ENCODE data around the gene CLDND1.
"Not testable (repeated sequence)": the region's sequence is repeated elsewhere in the genome, so short reads cannot be mapped to it uniquely, and the experiment has no call there.

CLDND1 gene

DNA sequence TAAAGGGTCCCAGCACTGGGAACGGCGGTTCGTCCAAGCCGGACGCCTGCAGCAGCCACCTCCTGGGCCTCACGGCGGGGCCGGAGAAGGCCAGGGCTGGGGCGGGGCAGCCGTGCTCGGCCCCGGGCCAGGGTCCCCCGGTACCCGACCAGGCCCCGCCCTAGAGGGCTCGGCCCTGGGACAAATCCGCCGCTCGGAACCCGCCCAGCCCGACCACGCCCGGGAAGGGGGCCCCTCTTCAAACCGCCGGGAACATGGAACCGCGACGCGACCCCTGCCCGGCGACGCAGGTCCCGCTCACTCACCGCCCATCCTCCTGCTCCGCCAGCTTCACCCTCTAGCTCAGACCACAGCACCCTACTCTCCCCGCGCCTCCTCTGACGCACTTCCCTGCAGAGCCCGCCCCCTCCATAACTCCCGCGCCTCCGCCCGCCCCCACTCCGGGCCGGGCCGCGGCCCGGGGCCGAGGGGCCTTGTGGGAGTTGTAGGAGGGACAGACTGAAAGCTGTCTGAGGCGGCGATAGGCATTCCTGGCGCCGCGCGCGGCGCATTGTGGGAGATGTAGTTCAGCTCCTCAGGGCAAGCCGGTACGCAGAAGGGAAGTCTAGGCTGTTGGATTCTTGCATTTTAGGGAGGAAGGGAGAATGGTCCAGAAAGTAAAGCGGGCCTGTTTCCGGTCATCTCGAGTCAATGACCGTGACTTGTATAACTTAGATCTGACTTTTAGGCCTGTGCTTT is at the start of gene CLDND1:
TSS of gene CLDND1 (minus strand) at position 359 of the 738 bp plus-strand sequence. CDS start 1,478 bp downstream, outside the sequence.
- peak; percentile 90 for DNase-seq (ENCODE audit: low read depth)

DNA sequence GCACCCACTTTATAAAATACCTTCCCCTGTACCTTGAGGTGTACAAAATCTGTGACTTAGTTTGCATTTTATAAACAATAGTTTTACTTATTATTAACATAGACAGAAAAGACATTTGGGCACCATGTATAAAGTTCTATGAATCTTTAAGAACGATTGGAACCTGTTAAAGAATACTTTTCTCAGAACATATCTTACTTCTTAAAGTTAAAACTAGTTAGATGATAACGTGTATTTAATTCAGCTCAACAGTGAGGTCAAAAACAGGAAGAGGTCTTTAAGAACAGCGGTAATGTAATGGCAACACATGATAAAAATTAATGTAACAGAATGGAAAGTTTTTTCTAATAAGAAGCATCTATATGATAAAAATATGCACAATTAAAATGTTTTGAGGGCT is 45.7 kb upstream of the CLDND1 start:
- DNase-seq (ENCODE audit: low read depth), result no peak

DNA sequence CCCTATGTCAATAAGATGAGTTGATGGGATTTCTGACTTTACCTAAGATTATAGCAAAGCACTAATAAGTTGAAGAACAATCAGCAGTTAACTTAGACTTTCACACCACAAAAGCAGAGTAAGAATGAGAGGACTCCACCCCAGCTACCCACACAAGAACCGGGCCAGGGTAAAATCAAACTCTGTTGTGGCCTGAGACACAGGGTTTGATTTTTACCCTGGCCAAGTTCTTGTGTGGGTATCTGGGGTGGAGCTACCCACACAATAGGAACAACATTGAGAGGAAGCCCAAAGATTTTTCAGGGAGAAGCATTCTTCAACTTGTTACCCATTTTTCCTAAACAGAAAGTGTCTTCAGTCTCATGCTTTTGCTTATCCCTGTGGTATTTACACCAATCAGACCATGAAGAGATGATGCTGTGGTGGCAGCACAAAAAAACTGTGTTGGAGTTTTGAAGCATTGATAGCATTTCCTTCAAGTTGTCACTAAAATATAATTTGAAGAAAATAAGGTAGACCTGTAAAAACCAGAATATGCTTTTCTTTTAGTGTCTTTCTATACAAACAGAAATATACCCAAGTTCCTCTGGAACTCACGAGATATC is 45.1 kb upstream of the CLDND1 start:
- no peak for DNase-seq (ENCODE audit: low read depth)

DNA sequence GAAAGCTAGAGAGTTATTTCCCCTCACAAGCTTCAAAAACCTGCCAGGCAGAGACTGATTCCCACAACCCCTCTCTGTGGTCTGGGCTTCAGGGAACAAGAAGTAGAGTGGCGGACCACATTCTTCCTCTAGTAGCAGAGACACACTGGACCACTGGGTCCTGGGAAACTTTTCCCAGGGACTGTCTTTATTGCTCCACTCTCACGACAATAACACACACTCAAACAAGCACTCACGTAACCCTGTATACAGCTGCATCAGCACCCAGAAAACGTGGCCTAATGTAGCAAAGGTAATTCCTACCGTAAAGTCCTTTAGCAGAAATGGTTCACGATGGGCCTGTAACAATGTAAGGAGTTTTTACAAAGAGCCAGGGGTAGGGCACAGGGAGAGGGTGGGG is 43.1 kb upstream of the CLDND1 start:
- no peak for DNase-seq (ENCODE audit: low read depth)

DNA sequence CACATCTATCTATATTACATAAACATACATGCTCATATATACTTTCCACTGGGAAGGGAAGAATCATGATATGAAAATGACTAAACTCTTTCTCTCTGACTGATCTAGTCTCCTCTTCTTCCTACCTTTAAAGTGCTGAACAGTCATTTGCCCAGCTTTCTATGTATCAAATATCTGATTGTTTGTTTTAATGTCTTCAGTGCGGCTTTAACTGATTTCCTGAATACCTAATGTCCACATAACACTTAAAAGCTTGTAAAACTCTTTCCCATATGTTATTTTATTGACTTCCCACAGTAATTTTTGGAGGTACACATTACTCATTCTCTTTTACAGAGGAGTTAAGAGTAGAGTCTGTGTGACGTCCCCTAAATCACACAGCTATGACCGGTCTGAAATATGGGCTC is 42.5 kb upstream of the CLDND1 start:
- no peak for DNase-seq (ENCODE audit: low read depth)

DNA sequence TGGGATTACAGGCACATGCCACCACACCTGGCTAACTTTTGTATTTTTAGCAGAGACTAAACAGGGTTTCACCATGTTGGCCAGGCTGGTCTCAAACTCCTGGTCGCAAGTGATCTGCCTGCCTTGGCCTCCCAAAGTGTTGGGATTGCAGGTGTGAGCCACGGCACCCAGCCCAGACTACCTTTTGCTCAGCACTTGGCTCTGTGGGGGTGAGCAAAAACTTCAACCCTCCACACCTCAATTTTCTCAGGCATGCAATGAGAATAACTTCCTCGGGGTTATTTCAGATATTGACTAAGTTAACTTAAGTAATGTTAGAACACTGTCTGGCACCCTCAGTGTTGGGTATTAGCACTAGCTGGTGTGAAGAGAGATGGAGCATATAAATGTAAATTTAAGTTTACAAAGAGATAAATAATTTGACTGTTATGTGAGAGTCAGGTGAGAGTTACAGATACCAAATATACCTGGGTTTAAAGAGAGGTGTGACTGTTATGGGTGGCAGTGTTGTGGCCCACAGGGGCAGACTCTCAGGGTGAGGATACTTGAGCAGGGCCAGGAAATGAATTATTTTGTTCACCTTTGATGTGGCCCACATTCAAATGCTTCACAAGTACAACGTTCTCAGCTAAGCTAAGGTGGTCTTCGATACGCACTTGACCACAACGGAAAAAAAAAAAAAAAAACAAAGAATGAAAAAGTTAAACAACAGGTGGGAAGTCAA is 41.7 kb upstream of the CLDND1 start:
- DNase-seq (ENCODE audit: low read depth), result no peak

DNA sequence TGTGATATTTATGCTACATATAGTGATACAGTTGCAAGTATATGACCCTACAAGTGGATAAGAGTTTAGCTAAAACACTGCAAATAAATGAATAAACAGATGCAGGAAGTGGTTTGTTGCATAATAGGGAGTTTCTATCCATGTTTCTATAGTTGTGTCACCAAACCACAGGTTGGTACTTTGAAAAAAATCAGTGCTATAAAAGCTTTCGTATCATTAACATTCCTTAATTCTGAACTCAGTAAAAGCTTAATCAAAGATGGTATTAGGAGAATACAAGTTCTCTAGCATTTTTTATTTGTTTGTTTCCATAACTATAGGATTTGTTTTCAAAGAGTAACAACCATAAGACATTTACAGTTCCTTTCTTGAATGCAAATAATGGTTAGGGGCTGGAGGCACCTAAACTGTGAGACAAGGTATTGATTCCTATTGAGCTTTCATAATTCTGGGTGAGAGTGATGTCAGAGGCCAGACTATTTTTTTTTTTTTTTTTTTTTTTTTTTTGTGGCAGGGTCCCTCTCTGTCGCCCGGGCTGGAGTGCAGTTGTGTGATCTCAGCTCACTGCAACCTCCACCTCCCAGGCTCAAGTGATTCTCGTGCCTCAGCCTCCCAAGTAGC is 41.1 kb upstream of the CLDND1 start:
- DNase-seq (ENCODE audit: low read depth), result no peak

DNA sequence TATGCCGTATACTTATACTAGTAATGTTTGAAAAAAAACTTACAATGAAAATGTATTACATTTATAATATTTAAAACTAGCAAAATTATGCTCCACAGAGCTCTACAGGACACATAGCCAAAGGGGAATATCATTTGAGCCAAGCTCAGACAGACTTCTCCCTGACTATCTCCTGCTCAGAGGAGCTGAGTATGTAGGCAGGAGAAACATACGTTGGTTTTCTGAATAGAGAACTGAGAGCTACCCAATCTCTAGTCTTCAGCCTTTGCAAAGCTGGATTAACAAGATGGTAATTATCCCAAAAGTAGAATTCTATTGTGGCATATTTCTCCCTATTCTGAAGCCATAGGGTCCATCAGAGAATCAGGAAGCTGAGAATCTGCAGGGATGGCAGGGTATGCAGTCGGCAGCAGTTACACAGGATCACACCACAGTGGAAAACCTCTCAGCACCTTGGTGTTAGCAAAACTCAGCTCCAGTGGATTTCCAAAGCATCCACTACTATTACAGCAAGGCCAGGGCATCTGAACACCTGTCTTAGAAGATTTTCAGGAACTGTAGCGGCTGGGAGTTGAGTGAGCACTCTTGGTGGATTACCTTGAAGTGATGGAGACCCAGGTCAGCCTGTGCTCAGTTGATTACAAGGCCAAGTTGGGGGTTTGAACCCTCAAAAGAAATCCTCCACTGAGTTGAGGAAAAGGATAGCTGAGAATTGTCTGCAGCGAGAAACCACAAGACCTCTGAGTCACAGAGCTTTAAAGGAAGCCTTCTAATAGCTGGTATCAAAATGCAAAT is 39.2 kb upstream of the CLDND1 start:
- no peak for DNase-seq (ENCODE audit: low read depth)

DNA sequence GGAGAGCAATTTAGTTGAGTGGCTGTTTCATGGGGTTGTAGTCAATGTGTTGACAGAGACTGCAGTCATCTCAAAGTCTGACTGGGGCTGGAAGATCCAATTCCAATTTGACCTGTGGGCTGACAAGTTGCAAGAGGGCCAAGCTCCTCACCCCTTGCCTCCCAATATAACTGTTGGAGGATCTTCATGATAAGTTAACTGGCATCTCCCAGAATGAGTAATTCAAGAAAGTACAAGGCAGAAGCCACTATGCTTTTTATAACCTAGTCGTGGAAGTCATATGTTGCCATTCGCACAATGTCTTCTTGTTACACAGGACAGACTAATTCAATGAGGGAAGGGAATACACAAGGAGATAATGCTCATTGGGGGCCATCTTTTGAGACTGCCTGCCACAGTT is 38.2 kb upstream of the CLDND1 start:
- no peak for DNase-seq (ENCODE audit: low read depth)

DNA sequence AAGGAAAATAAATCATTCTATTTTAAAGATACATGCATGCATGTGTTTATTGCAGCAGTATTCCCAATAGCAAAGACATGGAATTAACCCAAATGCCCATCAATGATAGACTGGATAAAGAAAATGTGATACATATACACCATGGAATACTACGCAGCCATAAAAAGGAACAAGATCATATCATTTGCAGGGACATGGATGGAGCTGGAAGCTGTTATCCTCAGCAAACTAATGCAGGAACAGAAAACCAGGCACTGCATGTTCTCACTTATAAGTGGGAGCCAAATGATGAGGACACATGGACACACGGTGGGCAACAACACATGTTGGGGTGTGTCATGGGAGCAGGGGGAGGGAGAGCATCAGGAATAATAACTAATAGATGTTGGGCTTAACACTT is 37.1 kb upstream of the CLDND1 start:
- DNase-seq (ENCODE audit: low read depth), result not testable (repeated sequence)

DNA sequence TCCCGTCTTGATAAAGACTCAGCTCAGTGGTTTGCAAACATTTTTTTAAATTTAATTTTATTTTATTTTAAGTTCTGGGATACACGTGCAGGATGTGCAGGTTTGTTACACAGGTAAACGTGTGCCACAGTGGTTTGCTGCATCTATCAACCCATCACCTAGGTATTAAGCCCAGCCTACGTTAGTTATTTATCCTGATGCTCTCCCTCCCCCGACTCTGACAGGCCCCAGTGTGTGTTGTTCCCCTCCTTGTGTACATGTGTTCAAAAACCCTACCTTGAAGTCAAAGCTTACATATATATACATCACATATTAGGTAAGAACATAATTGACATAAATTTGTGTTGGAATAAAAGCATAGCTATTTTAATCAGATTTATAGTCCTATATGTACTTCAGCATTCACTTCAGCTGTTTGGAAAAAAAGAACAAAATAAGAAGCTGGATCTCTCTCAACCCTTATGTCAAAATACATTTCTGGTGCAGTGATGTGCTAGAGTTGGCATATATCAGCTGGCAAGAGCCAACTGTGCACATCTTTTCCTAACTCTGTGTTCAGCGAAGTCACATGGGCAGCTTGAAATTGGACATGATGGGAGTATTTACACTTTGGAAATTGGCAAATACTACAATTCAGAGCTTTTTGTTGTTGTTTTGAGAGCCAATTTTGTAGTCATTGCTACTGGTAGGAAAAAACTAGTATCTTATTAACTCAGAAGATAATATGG is 35.6 kb upstream of the CLDND1 start:
- DNase-seq (ENCODE audit: low read depth), result no peak

DNA sequence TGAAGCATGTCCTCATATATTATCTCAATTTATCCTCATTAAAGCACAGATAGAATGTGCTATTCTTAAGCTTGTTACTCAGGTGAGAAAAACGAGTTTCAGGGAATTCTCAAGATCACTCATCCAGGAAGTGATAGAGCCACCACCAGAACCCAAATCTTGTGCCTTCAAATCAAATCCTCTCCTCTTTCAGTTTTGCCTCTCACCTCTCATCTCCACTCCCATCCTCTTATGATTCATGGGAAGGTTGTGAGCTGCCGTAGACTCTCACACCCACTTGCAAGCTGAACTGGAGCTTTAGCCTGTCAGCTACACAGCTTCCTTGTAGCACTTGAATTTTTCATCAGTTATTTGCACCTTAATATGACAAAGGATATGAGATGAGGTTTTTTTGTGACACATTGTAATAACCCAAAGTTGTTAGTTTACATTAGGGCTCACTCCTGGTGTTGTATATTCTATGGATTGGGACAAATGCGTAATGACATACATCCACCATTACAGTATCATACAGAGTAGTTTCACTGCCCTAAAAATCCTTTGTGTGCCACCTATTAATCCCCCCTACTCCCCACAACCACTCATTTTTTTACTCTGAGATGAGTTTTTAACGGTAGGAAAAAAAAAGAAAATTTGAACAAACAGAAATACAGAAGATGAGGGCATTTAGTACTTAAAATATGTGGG is 34.8 kb upstream of the CLDND1 start:
- no peak for DNase-seq (ENCODE audit: low read depth)

DNA sequence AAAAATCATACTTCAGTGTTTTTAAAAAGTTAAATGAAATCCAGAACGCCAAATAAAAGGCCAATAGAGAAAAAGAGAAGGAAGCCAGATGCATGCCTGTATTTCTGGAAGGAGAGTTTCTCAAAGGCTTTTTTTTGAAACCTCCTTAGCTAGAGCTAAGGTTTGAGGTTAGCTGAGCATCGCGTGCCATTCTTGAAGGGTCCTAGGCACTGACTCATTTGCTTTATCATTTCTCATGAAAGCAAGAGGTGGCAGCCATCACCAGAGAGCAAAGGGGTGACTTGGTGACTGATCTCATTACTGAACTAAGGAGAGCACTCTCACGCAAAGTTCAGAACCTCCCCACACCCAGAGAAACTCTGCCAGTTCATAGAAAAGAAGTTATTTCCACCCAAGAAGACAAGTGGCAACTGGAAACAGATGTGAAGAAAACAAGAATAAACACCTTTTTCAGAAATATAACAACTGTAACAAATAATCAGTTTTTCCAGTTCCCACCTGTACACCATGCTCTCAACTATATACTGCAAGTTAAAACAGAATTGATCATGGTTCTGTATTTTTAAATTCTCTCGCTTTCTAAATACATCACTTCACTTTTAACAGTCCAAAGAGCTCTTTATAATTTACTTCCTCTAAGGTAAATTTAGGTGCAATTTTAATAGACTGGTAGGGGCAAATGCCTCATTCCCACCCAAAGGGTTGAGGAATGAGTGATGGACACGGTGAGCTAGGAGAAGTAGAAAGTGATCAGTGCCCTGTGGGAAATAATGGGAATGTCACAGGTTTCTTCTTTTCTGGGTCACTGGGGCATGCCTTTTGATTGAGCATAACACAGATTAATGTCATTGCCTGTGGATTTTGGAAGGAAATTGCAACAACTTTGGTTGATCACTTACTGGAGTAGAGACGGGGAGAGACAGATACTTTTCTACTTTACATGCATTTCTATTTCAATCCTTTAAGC is 33.7 kb upstream of the CLDND1 start:
- peak; percentile 32 for DNase-seq (ENCODE audit: low read depth)

DNA sequence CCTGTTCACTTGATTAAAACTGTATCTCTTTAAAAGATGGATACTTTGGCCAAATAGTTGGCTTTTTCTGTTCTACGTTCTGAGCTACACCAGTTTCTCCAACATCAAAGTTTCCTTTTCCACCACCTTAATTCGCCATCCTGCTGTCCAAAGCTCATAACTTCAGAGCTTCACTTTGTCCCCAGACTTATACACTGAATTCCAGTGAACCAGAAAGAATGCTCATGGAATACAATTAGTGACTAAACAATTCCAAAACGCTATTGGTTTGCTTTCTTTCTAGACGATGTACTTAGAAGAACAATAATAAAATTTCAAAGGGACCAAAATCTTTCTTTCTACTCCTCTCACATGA is 32.3 kb upstream of the CLDND1 start:
- DNase-seq (ENCODE audit: low read depth), result no peak

DNA sequence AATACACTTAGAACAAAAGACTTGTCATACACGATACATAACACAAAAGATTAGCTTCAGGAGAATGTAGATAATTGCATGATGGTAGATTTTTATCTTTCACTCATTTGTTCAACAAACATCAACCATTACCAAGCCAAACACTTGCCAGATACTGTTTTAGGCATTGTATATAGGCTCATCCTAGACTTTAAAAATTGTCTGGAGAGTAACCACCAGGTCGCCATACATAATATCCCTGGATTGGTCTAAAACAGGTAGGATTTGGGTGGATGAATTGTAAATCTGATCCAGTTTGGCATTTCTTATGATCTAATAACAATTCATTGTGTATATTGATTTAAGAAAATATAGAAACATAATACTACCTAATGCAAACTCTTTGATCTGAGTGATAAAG is 31.9 kb upstream of the CLDND1 start:
- no peak for DNase-seq (ENCODE audit: low read depth)

DNA sequence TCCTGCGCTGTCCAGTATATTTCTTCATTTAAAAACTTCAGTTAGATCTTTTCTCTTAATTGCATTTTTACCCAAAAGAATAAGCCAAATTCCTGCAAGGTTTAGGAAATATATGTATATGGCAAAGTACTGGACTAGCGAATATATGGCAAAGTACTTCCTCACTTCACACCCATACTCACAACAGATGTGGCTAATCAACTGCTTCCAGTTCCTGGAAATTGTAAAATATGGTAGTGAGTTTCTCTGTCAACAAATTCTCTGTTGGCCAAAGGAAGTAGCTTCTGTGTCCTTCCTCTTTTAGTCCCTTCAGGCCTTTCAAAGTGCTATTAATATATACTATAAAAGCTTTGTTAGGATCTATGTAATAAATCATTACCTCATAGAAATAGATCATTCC is 31.1 kb upstream of the CLDND1 start:
- no peak for DNase-seq (ENCODE audit: low read depth)

DNA sequence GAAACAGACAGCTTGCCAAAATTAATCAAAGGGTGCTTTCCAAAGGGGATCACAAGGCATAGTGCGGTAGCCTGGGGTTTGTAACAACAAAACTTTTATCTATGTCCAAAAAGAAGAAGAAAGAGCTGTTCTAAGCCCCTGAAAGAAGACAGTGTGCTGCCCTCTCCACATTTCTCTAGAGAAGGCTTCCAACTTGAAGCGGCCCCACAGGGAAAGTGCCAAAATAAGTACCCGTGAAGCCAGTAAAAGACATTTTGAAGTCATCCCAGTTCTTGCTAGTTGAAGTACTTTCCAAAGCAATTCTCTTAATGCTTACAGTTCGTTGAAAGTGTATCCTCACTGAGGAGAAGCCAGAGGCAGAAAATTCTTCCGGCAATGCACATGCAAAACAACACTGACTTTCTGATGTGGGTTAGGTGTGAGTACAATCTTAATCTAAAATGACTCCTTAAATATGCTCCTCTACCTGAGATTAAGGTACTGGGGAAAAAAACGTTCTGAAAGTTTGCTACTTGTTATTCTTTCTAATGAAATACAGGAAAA is 30.4 kb upstream of the CLDND1 start:
- DNase-seq (ENCODE audit: low read depth), result no peak

DNA sequence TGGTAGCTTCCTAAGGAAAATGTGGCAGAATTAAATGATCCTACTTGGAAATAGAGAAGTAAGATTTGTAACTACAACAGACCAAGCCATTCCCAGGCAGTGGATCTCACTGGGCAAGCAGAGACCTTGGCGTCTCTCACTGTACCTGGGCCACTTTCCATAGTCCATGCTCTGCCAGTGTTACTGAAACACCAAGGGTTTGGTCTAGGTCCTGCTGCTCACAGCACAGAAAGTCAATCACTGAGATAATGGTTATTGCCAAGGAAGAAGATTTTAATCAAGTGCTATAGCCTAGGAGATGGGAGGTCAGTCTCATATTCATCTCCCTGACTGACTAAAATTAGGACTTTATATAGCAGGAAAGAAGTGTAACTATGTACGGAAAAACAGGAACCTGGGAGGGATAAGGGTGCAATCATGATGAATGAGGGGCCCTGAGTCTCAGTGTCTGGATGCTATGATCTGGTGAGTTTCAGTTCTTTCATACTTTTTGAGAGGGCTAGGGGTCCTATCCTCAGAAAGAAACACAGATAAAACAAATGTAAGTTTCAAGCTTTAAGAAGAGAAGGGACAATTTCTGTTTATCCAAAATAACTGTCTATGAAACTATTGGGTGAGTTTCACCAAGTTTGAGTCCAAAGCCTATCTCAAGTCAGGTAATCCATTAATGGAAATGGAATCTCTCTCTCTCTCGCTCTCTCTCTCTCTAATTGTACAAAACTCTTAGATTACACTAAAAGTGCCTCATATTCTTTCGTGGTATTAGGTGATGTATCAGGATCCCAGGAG is 29.7 kb upstream of the CLDND1 start:
- no peak for DNase-seq (ENCODE audit: low read depth)

DNA sequence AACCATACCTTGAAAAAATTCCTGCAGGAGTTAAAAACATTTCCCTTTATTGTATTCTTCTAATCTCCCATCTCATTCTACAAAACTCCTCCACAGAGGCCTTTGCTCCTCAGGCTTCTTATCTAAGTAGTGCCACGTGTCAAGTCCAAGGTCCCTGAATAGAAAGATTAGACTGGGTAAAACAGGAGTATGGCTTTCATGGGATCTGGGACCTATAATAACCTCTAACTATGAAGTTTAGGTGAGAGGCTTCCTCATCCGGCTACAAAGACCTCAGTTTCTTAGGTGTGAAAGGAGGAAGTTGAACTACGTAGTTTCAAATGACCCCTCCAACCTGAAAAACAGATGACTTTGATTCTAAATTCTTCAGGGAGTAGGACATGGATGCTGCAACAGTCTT is 29.1 kb upstream of the CLDND1 start:
- DNase-seq (ENCODE audit: low read depth), result no peak

All from stimulated activated CD8-positive, alpha-beta memory T cell treated with anti-CD3 and anti-CD28 coated beads, Interleukin-15, amount 100 ng/mL, for 1 hour (primary cell).